Choroid plexus epithelial cell (primary cell): ENCODE measurements around the gene SRF.

Source experiments
- DNase-seq: peaks from one replicate; pipeline ENCODE4 v3.0.0-alpha.2; 2010; ENCODE audit warnings: low read depth
- H3K4me3 ChIP-seq: 2 replicates; pipeline ENCODE4 v1.5.1; 2011; ENCODE audit warnings: low read depth, mild to moderate bottlenecking, control low read depth, low read length, moderate library complexity
- TF ChIP-seq, protein P1 (sequence below): conservative IDR thresholded peaks from 2 replicates; pipeline ENCODE4 v1.5.1; 2011; ENCODE audit warnings: low read depth, mild to moderate bottlenecking, control low read depth, inconsistent platforms, low read length, moderate library complexity

Gene SRF

DNA sequence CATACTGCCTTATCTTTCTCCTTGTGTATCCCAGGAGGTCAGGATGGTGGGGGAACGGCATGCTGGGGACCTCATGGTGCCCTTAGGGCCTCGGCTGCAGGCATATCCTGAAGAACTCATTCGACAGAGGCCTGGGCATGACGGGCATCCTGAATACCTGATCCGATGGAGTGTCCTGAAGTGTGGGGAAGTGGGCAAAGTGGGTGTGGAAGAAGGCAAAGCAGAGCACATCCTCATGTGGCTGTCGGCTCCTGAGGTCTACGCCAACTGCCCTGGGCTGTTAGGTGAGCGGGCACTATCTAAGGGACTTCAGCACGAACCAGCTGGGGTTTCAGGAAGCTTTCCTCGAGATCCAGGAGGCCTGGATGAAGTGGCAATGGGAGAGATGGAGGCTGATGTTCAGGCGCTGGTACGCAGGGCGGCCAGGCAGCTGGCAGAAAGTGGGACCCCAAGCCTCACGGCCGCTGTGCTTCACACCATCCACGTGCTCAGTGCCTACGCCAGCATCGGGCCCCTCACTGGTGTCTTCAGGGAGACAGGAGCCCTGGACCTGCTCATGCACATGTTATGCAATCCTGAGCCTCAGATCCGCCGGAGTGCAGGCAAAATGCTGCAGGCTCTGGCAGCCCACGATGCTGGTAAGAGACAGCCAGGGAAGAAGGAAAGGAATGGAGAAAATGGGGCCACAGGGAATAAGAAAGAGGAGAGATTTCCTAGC lies 13.4 kb downstream of the SRF start:
- no peak for DNase-seq
- H3K4me3 ChIP-seq, result no peak overlapping the region
- TF ChIP-seq, protein P1, sequence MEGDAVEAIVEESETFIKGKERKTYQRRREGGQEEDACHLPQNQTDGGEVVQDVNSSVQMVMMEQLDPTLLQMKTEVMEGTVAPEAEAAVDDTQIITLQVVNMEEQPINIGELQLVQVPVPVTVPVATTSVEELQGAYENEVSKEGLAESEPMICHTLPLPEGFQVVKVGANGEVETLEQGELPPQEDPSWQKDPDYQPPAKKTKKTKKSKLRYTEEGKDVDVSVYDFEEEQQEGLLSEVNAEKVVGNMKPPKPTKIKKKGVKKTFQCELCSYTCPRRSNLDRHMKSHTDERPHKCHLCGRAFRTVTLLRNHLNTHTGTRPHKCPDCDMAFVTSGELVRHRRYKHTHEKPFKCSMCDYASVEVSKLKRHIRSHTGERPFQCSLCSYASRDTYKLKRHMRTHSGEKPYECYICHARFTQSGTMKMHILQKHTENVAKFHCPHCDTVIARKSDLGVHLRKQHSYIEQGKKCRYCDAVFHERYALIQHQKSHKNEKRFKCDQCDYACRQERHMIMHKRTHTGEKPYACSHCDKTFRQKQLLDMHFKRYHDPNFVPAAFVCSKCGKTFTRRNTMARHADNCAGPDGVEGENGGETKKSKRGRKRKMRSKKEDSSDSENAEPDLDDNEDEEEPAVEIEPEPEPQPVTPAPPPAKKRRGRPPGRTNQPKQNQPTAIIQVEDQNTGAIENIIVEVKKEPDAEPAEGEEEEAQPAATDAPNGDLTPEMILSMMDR, result no peak

DNA sequence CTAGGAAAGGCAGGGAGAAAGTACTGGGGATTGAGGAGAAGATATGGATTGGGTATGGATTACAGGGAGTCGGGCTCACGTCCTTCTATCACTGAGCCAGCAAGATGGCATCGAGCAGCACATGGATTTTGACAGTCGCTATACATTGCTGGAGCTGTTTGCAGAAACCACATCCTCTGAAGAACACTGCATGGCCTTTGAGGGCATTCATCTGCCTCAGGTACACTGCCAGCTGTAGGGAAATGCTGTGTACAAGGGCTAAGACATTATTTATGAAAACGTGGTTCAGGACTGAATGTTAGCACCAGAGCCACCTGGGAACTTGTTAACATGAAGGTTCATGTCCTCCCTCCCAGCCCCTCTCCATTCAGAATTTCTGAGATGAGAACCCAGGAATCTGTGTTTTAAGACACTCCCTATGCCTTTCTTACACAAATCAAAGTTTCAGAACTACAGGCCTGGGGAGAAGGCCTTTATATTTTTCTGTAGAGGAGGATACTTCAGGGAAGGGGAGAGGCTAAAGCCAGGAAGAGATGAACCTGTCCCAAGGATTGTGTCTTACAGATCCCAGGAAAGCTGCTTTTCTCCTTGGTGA lies 14.4 kb downstream of the SRF start:
- DNase-seq, result no peak

DNA sequence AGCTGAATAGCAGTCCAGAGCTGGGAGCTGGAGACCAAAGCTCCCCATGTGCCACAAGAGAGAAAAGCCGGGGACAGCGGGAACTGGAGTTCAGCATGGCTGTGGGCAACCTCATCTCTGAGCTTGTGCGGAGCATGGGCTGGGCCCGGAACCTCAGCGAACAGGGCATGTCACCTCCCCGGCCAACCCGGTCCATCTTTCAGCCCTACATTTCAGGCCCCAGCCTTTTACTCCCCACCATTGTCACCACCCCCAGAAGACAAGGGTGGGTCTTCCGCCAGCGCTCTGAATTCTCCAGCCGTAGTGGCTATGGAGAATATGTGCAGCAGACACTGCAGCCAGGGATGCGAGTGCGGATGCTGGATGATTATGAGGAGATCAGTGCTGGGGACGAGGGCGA lies 14.9 kb downstream of the SRF start:
- TF ChIP-seq, protein P1, result no peak
- no peak overlapping the region for H3K4me3 ChIP-seq
- no peak for DNase-seq

More for the DNA sequence above, 14.4 kb downstream of the SRF start:
- TF ChIP-seq, protein P1, result no peak
- H3K4me3 ChIP-seq, result no peak overlapping the region

DNA sequence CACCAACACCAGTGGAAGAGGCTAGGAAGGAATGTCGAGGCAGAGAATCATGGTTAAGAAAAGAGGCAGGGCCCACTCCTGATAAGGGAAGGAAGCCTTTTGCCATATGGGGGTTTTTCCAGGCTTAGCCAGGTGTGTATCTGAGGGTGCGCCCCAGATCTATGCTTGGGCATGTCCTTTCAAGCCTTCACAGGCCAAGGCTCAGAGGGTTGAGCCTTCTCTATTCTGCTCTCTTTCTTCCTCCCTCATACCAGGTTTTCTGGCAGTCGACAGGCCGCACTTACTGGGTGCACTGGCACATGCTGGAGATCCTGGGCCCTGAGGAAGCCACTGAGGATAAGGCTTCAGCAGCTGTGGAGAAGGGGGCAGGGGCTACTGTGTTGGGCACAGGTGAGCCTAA lies 15.6 kb downstream of the SRF start:
- H3K4me3 ChIP-seq, result no peak overlapping the region

DNA sequence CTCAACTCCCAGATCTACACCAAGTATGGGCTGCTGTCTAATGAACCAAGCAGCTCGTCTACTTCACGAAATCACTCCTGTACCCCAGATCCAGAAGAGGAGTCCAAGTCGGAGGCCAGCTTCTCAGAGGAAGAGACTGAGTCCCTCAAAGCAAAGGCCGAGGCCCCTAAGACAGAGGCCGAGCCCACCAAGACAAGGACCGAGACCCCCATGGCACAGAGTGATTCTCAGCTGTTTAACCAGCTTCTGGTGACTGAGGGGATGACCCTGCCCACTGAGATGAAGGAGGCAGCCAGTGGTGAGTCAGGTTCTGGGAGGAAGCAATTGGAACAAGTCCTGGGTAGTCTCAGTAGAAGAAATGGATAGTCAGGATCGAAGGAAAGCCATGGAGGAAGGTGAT lies 16.8 kb downstream of the SRF start:
- no peak for DNase-seq
- TF ChIP-seq, protein P1, result no peak
- no peak overlapping the region for H3K4me3 ChIP-seq

More for the DNA sequence above, 15.6 kb downstream of the SRF start:
- TF ChIP-seq, protein P1, result no peak
- no peak for DNase-seq

DNA sequence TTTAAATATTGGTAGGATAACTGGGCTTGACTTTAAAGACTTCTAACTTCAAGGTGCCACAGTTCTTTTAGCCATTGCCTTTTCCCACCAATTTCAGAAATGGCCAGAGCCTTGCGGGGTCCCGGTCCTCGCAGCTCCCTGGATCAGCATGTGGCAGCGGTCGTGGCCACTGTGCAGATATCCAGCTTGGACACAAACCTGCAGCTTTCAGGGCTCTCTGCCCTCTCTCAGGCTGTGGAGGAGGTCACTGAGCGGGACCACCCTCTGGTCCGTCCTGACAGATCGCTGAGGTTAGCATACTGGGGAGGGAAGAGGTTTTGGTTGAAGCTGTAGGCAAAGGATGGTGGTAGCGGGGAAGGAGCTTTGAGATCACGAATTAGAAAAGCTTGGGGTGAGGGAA lies 17.4 kb downstream of the SRF start:
- no peak overlapping the region for H3K4me3 ChIP-seq
- no peak for DNase-seq
- TF ChIP-seq, protein P1, result no peak
